B cell (primary cell): ENCODE results near the gene HSPB3. TPM values are rescaled to one million over a fixed set of nuclear protein-coding genes. Genes with fewer than 3 reads are reported as not detected.

ENCODE experiments used
- ATAC-seq: fragments of 200-7000 bp; cut with Tn5 transposase; one replicate; pipeline ENCODE4 v1.10.0; 2021; ENCODE audit warnings: low read depth, mild to moderate bottlenecking, moderate number of reproducible peaks, moderate library complexity
- CTCF ChIA-PET: fragments of 350-600 bp; sonication (Branson Sonifier 250); formaldehyde crosslinking; loops from one replicate; lab custom pipeline; 2021; ENCODE audit warnings: antibody characterized with exemption, inconsistent platforms; lab: Charles Lee
- POLR2A ChIA-PET: fragments of 350-600 bp; sonication (Branson Sonifier 250); formaldehyde crosslinking; loops from one replicate; lab custom pipeline; 2021; ENCODE audit warnings: antibody characterized with exemption; lab: Charles Lee
- DNase-seq: peaks from one replicate; pipeline ENCODE4 v3.0.0; 2013
- H2AFZ ChIP-seq: 2 replicates; pipeline ENCODE4 v1.6.1; 2012; ENCODE audit warnings: mild to moderate bottlenecking, low read depth, low read length; ENCODE audit not compliant: insufficient read depth, poor library complexity, severe bottlenecking
- H3K27ac ChIP-seq, 2 donors: 1 replicate in 1 of 2; 2 replicates in 1 of 2; pipeline ENCODE4 v1.5.1; 2012 to 2013; ENCODE audit warnings: low read length in 2 of 2, mild to moderate bottlenecking in 2 of 2, moderate library complexity in 1 of 2
- H3K27me3 ChIP-seq, 4 experiments: fragments of 200-600 bp in 1 of 4; sonication (generic) in 1 of 4; replicated peaks in 1 of 4; 1 replicate in 2 of 4; 2 replicates in 2 of 4; pipeline versions ENCODE4 v1.6.1 to v1.7.0; 2013 to 2016; ENCODE audit warnings: low read length in 3 of 4, mild to moderate bottlenecking in 2 of 4, mixed read lengths in 1 of 4, moderate library complexity in 1 of 4; ENCODE audit not compliant: insufficient read depth in 4 of 4, control insufficient read depth in 3 of 4; ENCODE audit errors: control extremely low read depth in 1 of 4
- H3K36me3 ChIP-seq, 2 experiments: replicated peaks in 1 of 2; 1 replicate in 1 of 2; 2 replicates in 1 of 2; pipeline versions ENCODE4 v1.6.1 to v1.7.1; 2013; ENCODE audit warnings: low read length in 1 of 2; ENCODE audit not compliant: insufficient read depth in 2 of 2, control insufficient read depth in 1 of 2; ENCODE audit errors: control extremely low read depth in 1 of 2, extremely low read depth in 1 of 2
- H3K4me1 ChIP-seq, 2 donors: fragments of 200-600 bp in 1 of 2; sonication (generic) in 1 of 2; 1 replicate in 1 of 2; 2 replicates in 1 of 2; pipeline versions ENCODE4 v1.5.1 to v1.6.1; 2013 to 2017; ENCODE audit warnings: low read length in 2 of 2; ENCODE audit not compliant: control insufficient read depth in 2 of 2, insufficient read depth in 2 of 2
- H3K4me2 ChIP-seq: replicated peaks from 2 replicates; pipeline ENCODE3; 2012; ENCODE audit warnings: mild to moderate bottlenecking, low read depth, low read length; ENCODE audit not compliant: poor library complexity, severe bottlenecking
- H3K4me3 ChIP-seq, 5 experiments: fragments of 200-600 bp in 1 of 5; sonication (generic) in 1 of 5; 1 replicate in 3 of 5; 2 replicates in 2 of 5; pipeline versions ENCODE4 v1.5.1 to v1.7.0; 2011 to 2016; ENCODE audit warnings: low read length in 4 of 5, mild to moderate bottlenecking in 4 of 5, low read depth in 2 of 5, control low read depth in 1 of 5, moderate library complexity in 1 of 5; ENCODE audit not compliant: insufficient read depth in 1 of 5; ENCODE audit errors: control extremely low read depth in 1 of 5, extremely low read depth in 1 of 5
- H3K79me2 ChIP-seq: fragments of 200-600 bp; sonication (generic); one replicate; pipeline ENCODE4 v1.6.0; 2016; ENCODE audit warnings: low read length; ENCODE audit not compliant: control insufficient read depth, insufficient read depth
- H3K9ac ChIP-seq: fragments of 200-600 bp; sonication (generic); 2 replicates; pipeline ENCODE4 v1.6.1; 2017; ENCODE audit warnings: mild to moderate bottlenecking, low read length, moderate library complexity
- H3K9me3 ChIP-seq, 3 donors: one replicate each; pipeline versions ENCODE4 v1.6.1 to v1.7.1; 2013; ENCODE audit warnings: low read length in 2 of 3; ENCODE audit not compliant: control insufficient read depth in 2 of 3, insufficient read depth in 1 of 3; ENCODE audit errors: control extremely low read depth in 1 of 3
- H4K20me1 ChIP-seq: 2 replicates; pipeline ENCODE4 v1.6.0; 2012; ENCODE audit warnings: mild to moderate bottlenecking, low read length; ENCODE audit not compliant: insufficient read depth, control insufficient read depth, poor library complexity, severe bottlenecking
- H3K27ac Mint-ChIP-seq: one replicate; pipeline ENCODE4 v1.8.0; 2021; ENCODE audit warnings: mixed read lengths
- H3K27me3 Mint-ChIP-seq: one replicate; pipeline ENCODE4 v1.8.0; 2021; ENCODE audit warnings: mixed read lengths
- H3K4me1 Mint-ChIP-seq: one replicate; pipeline ENCODE4 v1.8.0; 2021; ENCODE audit warnings: mixed read lengths
- H3K4me3 Mint-ChIP-seq: one replicate; pipeline ENCODE4 v1.8.0; 2021; ENCODE audit warnings: mixed read lengths
- H3K9me3 Mint-ChIP-seq: one replicate; pipeline ENCODE4 v1.8.0; 2022; ENCODE audit warnings: mixed read lengths; ENCODE audit not compliant: insufficient read depth
- EZH2 ChIP-seq: IDR thresholded peaks from 2 replicates; pipeline ENCODE4 v1.6.1; 2012; ENCODE audit warnings: borderline replicate concordance, low read depth, mild to moderate bottlenecking, moderate library complexity, low read length; ENCODE audit not compliant: insufficient read depth, poor library complexity, severe bottlenecking
- WGBS: methylation state at CpG from one replicate; pipeline ENCODE4 v1.1.5; 2013; ENCODE audit warnings: missing lambda C conversion rate; ENCODE audit not compliant: insufficient coverage; 5-methylcytosine and 5-hydroxymethylcytosine counted together
- intact Hi-C: fragments of 100-400 bp; cut with micrococcal nuclease; formaldehyde crosslinking; loops from one replicate; pipeline ENCODE4 v1.10.0; 2022
- polyA minus RNA-seq: library from RNA; depleted of rRNA, polyadenylated mRNA; stranded (reverse); fragments of >200 nt; gene quantifications from 2 replicates; pipeline ENCODE4 v1.2.3, GENCODE V29; 2012
- polyA plus RNA-seq: library from polyadenylated mRNA; depleted of rRNA; stranded (reverse); fragments of >200 nt; gene quantifications from 2 replicates; pipeline ENCODE4 v1.2.3, GENCODE V29; 2012
- total RNA-seq, 2 donors: library from RNA; stranded (reverse); fragments of 120-200 nt in 1 of 2; gene quantifications; 1 replicate in 1 of 2; 2 replicates in 1 of 2; pipeline versions ENCODE4 v1.2.3 to v1.2.4, GENCODE V29; 2013 to 2022
- TF ChIP-seq, protein P1 (sequence below): fragments of 200-600 bp; IDR thresholded peaks from one replicate; pipeline ENCODE4 v1.8.0; 2022; ENCODE audit warnings: antibody characterized with exemption, mild to moderate bottlenecking

HSPB3 gene, protein sequence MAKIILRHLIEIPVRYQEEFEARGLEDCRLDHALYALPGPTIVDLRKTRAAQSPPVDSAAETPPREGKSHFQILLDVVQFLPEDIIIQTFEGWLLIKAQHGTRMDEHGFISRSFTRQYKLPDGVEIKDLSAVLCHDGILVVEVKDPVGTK
- not detected in 2 replicates for total RNA-seq
- 3.7 TPM for total RNA-seq (2013)
- not detected in 2 replicates for polyA plus RNA-seq
- not detected in 2 replicates for polyA minus RNA-seq

DNA sequence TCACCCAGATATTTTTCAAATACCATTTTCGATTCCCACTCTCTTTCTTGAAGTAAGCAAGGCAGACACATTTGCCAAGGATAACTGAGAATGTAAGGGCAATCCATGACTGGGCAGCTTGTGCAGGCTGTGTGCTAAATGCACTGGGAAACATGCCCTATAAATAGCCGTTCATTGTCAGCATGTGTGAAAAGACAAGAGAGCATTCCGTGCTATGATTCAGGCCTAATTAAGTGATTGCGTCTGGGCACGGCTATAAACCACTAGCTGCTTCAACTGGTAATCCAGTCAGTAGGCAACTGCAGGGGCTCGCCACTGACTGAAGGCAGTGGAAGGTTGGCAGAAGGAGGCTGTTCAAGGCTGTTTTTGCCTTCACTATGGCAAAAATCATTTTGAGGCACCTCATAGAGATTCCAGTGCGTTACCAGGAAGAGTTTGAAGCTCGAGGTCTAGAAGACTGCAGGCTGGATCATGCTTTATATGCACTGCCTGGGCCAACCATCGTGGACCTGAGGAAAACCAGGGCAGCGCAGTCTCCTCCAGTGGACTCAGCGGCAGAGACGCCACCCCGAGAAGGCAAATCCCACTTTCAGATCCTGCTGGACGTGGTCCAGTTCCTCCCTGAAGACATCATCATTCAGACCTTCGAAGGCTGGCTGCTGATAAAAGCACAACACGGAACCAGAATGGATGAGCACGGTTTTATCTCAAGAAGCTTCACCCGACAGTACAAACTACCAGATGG is at the start of gene HSPB3:
TSS of gene HSPB3 (plus strand) at position 287 of the 745 bp plus-strand sequence. CDS start at position 378, 91 bp downstream.
- intact Hi-C loops, result no loop called here
- no peaks in the 10 kb centered on the region for H3K36me3 ChIP-seq
- no peaks in the 10 kb centered on the region for H4K20me1 ChIP-seq
- Mint-ChIP-seq H3K4me1 (no peaks in the 10 kb centered on the region), H3K27ac (no peak within 1 kb of the TSS), H3K4me3 (no peak within 1 kb of the TSS), H3K27me3 (peaks cover 39% of the 10 kb centered on the region), H3K9me3 (no peaks in the 10 kb centered on the region)
- H3K4me3 ChIP-seq, result no peak within 1 kb of the TSS
- H3K27me3 ChIP-seq, result peaks cover 0 to 5% (median 0%) of the 10 kb centered on the region in 4 experiments
- H3K79me2 ChIP-seq, result no peaks in the 10 kb centered on the region
- H3K4me2 ChIP-seq, result no peak within 1 kb of the TSS
- ChIA-PET CTCF (no interaction called here), POLR2A (no interaction called here)
- peaks cover 0 to 8% (median 0%) of the 10 kb centered on the region in 3 donors for H3K9me3 ChIP-seq
- no peaks in the 10 kb centered on the region for H3K4me1 ChIP-seq
- H3K27ac ChIP-seq, result no peak within 1 kb of the TSS
- ATAC-seq (no peak), DNase-seq (no peak)
- no peak within 1 kb of the TSS for H3K9ac ChIP-seq
- WGBS, result 89% methylated on average over 15 of the region's 18 CpGs
- no peak within 1 kb of the TSS for H2AFZ ChIP-seq
- no peak for TF ChIP-seq EZH2
- TF ChIP-seq, protein P1, sequence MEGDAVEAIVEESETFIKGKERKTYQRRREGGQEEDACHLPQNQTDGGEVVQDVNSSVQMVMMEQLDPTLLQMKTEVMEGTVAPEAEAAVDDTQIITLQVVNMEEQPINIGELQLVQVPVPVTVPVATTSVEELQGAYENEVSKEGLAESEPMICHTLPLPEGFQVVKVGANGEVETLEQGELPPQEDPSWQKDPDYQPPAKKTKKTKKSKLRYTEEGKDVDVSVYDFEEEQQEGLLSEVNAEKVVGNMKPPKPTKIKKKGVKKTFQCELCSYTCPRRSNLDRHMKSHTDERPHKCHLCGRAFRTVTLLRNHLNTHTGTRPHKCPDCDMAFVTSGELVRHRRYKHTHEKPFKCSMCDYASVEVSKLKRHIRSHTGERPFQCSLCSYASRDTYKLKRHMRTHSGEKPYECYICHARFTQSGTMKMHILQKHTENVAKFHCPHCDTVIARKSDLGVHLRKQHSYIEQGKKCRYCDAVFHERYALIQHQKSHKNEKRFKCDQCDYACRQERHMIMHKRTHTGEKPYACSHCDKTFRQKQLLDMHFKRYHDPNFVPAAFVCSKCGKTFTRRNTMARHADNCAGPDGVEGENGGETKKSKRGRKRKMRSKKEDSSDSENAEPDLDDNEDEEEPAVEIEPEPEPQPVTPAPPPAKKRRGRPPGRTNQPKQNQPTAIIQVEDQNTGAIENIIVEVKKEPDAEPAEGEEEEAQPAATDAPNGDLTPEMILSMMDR, result no peak

DNA sequence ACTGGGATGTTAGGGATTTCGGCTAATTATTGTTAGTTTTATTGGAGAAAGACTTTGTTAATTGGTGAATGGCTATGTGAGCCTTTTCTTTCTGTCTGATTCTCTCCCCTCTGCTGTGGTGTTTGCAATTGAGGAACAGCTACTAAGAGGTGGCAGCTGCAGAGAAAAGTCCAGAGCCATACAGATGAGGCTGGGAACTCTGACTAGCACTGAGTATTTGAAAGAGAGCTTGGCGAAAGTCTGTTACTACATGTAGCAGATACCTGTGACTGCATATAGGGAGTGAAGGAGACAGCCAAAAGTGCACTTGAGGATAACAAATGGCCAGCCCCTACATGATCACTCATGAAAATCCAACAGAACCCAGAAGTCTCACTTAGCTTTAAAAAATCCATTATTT is 44.3 kb upstream of the HSPB3 start:
- CTCF ChIA-PET, result interaction anchor here (1.5 to 2.9 kb wide), 2 partner anchors 9 to 21 kb away, joined by 3 to 24 read pairs; no protein-coding TSS in a partner anchor
- Histone ChIP-seq H3K27me3 (peaks cover 0 to 4% (median 0%) of the 10 kb centered on the region in 4 experiments), H3K27ac (no peak overlapping the region), H4K20me1 (no peaks in the 10 kb centered on the region), H3K9me3 (no peaks in the 10 kb centered on the region), H3K9ac (no peak overlapping the region), H3K4me1 (no peaks in the 10 kb centered on the region), H3K4me3 (no peak overlapping the region), H3K79me2 (no peaks in the 10 kb centered on the region), H2AFZ (no peak overlapping the region), H3K4me2 (no peak overlapping the region), H3K36me3 (no peaks in the 10 kb centered on the region)
- 100% methylated on average over 2 of the region's 2 CpGs for WGBS
- no peak overlapping the region for H3K4me3 Mint-ChIP-seq
- ATAC-seq, result no peak
- no peak for DNase-seq
- H3K27me3 Mint-ChIP-seq, result peaks cover 28% of the 10 kb centered on the region
- H3K4me1 Mint-ChIP-seq, result no peaks in the 10 kb centered on the region
- no peak overlapping the region for H3K27ac Mint-ChIP-seq
- intact Hi-C loops, result no loop called here
- TF ChIP-seq, protein P1, result no peak
- no peak for TF ChIP-seq EZH2
- POLR2A ChIA-PET, result no interaction called here
- no peaks in the 10 kb centered on the region for H3K9me3 Mint-ChIP-seq
